Tibial artery (tissue), 4 donors: ENCODE measurements around the gene ZNRF1.

Experiments used
- DNase-seq, 2 donors: peaks; one replicate each; pipeline ENCODE4 v3.0.0-alpha.2; 2019
- H3K27ac ChIP-seq, 2 donors: fragments of 200-600 bp; sonication (generic) in 1 of 2; 1 replicate in 1 of 2; 2 replicates in 1 of 2; pipeline ENCODE4 v1.5.1; 2018 to 2019; ENCODE audit warnings: mild to moderate bottlenecking in 1 of 2
- H3K27me3 ChIP-seq, 2 donors: fragments of 200-600 bp; sonication (generic) in 1 of 2; one replicate each; pipeline versions ENCODE4 v1.5.1 to v1.6.0; 2016 to 2019
- H3K36me3 ChIP-seq, 3 donors: fragments of 200-600 bp; sonication (generic) in 2 of 3; one replicate each; pipeline ENCODE4 v1.5.1; 2016 to 2019; ENCODE audit warnings: mild to moderate bottlenecking in 2 of 3
- H3K4me1 ChIP-seq, 4 donors: fragments of 200-600 bp; sonication (generic) in 2 of 4; 1 replicate in 3 of 4; 2 replicates in 1 of 4; pipeline ENCODE4 v1.5.1; 2016 to 2019
- H3K4me3 ChIP-seq, 2 donors: fragments of 200-600 bp; sonication (generic) in 1 of 2; 1 replicate in 1 of 2; 2 replicates in 1 of 2; pipeline ENCODE4 v1.5.1; 2018 to 2019; ENCODE audit warnings: mild to moderate bottlenecking in 2 of 2
- H3K9me3 ChIP-seq, 3 donors: fragments of 200-600 bp; sonication (generic) in 1 of 3; one replicate each; pipeline ENCODE4 v1.5.1; 2016 to 2019
- intact Hi-C: fragments of 100-400 bp; cut with DNase I; formaldehyde crosslinking; loops from one replicate; pipeline ENCODE4 v1.15.0; 2023; ENCODE audit warnings: low total_unique reads
- TF ChIP-seq, protein P1 (sequence below), 2 experiments: fragments of 200-600 bp in 1 of 2; fragments of 450-650 bp in 1 of 2; IDR thresholded peaks; one replicate each; pipeline ENCODE4 v1.5.1; 2017 to 2019; ENCODE audit warnings: antibody characterized with exemption in 2 of 2, mild to moderate bottlenecking in 1 of 2, moderate library complexity in 1 of 2

ZNRF1 gene

DNA sequence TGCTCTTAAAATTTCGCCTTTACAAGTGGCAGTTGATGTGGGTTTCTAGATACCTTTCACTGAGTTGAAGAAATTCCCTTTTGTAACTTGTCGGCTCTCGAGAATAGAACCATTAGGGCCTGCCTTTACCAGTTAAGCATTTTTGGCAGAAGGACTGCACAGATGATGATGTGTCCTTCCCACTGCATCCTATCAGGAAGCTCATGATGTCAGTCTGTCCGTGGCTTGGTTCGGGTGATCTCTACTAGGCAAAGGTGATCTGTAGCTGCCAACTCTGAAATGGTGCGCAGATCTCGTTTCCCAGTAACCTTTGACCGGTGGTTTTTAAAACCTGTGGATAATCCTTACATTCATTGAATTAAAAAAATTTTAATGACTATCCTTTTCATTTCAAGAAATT, 49.7 kb downstream of the ZNRF1 start:
- Histone ChIP-seq H3K4me3 (no peak overlapping the region), H3K36me3 (no peaks in the 10 kb centered on the region), H3K4me1 (peaks cover 0 to 32% (median 17%) of the 10 kb centered on the region in 4 donors), H3K9me3 (no peaks in the 10 kb centered on the region), H3K27me3 (no peaks in the 10 kb centered on the region), H3K27ac (no peak overlapping the region)
- intact Hi-C loops, result loop anchor here (10.0 kb wide), 1 partner anchor 56 kb away; no protein-coding TSS in a partner anchor
- TF ChIP-seq, protein P1, sequence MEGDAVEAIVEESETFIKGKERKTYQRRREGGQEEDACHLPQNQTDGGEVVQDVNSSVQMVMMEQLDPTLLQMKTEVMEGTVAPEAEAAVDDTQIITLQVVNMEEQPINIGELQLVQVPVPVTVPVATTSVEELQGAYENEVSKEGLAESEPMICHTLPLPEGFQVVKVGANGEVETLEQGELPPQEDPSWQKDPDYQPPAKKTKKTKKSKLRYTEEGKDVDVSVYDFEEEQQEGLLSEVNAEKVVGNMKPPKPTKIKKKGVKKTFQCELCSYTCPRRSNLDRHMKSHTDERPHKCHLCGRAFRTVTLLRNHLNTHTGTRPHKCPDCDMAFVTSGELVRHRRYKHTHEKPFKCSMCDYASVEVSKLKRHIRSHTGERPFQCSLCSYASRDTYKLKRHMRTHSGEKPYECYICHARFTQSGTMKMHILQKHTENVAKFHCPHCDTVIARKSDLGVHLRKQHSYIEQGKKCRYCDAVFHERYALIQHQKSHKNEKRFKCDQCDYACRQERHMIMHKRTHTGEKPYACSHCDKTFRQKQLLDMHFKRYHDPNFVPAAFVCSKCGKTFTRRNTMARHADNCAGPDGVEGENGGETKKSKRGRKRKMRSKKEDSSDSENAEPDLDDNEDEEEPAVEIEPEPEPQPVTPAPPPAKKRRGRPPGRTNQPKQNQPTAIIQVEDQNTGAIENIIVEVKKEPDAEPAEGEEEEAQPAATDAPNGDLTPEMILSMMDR (IDR thresholded peaks at IDR 0.05), result no peak
- DNase-seq, result no peak

DNA sequence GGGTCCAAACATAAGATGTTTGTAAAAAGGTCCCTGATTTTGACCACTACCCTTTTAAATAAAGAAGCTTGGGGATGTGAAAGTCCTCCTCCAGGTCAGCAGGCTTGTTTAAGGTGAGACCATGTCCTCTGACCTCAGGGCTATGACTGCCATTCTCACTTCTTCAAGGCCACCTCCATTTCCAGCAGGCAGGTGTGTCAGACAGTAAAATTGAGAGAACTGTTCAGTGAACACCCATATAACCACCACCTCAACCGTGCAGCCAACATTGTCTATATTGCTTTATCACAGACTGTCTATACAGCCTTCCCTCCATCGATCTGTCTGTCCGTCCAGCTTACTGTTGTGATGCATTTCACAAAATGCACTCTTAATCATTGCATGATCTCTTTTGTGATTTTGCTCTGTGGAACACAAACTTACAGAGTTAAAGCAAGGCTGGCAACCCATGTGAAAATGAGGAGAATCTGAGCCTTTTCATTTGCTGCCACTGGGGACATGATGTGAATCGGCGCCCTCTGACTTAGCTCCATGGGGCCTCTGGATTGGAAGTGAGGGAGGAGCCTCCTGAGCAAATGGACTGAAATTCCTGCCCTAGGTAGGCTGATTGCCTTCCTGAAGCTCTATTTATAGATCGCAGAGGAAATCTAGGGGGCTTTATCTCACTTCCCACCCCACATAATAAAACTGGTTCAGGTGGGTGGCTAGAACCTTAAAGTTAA, 53.8 kb downstream of the ZNRF1 start:
- peaks cover 0 to 22% (median 7%) of the 10 kb centered on the region in 4 donors for H3K4me1 ChIP-seq
- no peak overlapping the region for H3K27ac ChIP-seq
- H3K9me3 ChIP-seq, result no peaks in the 10 kb centered on the region
- no peak overlapping the region for H3K4me3 ChIP-seq
- H3K27me3 ChIP-seq, result no peaks in the 10 kb centered on the region
- intact Hi-C loops, result no loop called here
- TF ChIP-seq, protein P1 (IDR thresholded peaks at IDR 0.05), result no peak
- no peak for DNase-seq
- no peaks in the 10 kb centered on the region for H3K36me3 ChIP-seq

DNA sequence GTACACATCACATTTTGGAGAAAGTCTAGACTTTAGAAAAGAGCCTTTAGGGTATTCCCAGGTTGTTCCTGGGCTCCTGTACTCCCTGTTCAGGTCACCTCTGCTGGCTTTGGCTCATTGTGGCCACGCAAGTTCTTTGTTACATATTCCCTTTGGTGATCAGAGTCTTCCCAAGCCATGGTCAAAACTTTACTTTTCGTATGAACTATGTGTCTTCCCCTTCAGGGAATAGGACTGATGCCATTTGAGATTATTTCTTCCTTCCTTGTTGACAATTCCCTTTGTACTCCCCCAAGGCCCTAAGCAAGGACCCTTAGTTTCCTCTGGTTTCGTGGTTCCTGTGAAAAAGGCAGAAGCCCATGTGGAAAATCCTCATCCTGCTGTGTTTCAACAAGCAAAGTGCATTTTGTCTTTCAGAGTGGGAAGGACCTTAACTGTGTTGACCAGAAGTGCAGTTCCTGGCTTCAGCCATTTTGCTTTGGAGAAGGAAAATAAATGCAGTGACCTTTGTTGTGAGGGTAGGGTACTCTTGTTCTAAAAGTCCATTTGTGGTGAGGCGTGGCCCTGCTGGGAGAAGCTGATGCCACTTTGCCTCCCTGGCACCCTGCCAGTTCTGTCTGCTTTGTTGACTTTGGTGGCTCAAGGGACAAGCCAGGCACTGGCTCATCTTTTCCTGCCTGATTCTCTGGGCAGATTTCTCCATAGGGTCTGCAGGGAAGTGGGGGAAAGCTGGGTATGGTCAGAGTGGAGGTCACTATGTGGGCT, 55.1 kb downstream of the ZNRF1 start:
- Histone ChIP-seq H3K27ac (no peak overlapping the region), H3K4me3 (no peak overlapping the region)
- DNase-seq, result peak in 1 of 2 donors; percentile 38

DNA sequence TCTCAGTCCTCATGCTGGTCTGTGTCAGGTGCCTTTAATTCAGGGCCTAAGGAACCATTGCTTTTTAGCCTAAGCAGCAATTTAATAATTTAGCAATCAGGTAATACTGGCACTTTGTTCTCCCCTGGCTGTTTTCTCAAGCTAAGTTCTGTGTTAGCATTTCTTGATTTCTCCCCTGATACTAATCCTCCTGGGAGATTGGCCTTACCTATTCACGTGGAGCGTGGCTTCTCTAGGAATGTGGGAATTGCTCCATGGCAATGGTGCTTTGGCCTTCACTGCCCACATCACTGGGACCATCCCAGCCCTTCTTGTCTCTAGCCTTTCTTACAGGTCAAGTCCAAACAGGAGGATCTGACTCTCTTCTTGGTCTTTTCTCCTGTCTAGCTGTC, 55.7 kb downstream of the ZNRF1 start:
- H3K36me3 ChIP-seq, result no peaks in the 10 kb centered on the region
- DNase-seq, result no peak
- intact Hi-C loops, result no loop called here
- H3K4me1 ChIP-seq, result peaks cover 0 to 19% (median 7%) of the 10 kb centered on the region in 4 donors
- H3K4me3 ChIP-seq, result no peak overlapping the region
- TF ChIP-seq, protein P1 (IDR thresholded peaks at IDR 0.05), result no peak
- H3K9me3 ChIP-seq, result no peaks in the 10 kb centered on the region
- H3K27me3 ChIP-seq, result no peaks in the 10 kb centered on the region
- H3K27ac ChIP-seq, result no peak overlapping the region

More for the DNA sequence above, 55.1 kb downstream of the ZNRF1 start:
- intact Hi-C loops, result no loop called here
- Histone ChIP-seq H3K4me1 (peaks cover 0 to 19% (median 7%) of the 10 kb centered on the region in 4 donors), H3K27me3 (no peaks in the 10 kb centered on the region), H3K9me3 (no peaks in the 10 kb centered on the region), H3K36me3 (no peaks in the 10 kb centered on the region)
- TF ChIP-seq, protein P1 (IDR thresholded peaks at IDR 0.05), result no peak

DNA sequence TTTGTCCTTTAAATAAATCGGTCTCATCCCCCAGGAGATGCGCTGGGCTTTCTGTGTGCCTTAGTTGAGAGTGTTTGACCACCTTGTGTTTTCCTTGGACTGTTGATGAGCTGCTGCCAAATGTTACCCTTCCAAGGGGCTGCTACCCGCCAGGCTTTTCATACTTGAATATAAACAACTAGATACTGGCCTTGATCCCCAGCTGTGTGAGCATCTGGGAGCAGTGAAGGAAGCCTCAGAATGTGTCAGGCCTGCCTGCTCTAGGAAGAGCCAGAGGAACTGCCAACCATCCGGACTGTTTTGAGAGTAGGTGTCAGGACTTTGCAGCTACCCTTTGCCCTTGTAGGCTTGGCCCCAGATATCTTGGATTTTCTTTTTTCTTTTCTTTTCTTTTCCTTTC, 60.0 kb downstream of the ZNRF1 start:
- Histone ChIP-seq H3K27me3 (no peaks in the 10 kb centered on the region), H3K36me3 (no peaks in the 10 kb centered on the region), H3K4me1 (peaks cover 0 to 32% (median 18%) of the 10 kb centered on the region in 4 donors), H3K27ac (no peak overlapping the region), H3K9me3 (no peaks in the 10 kb centered on the region), H3K4me3 (no peak overlapping the region)
- DNase-seq, result no peak
- intact Hi-C loops, result no loop called here
- TF ChIP-seq, protein P1 (IDR thresholded peaks at IDR 0.05), result no peak
